HG02759 (cell line): ENCODE measurements around the gene HIGD1B.

ENCODE experiments used
- ATAC-seq: cut with Tn5 transposase; IDR thresholded peaks from one replicate; pipeline ENCODE4 v1.9.1; 2021; ENCODE audit warnings: mild to moderate bottlenecking, moderate library complexity; ENCODE audit not compliant: unreplicated experiment

Gene HIGD1B

DNA sequence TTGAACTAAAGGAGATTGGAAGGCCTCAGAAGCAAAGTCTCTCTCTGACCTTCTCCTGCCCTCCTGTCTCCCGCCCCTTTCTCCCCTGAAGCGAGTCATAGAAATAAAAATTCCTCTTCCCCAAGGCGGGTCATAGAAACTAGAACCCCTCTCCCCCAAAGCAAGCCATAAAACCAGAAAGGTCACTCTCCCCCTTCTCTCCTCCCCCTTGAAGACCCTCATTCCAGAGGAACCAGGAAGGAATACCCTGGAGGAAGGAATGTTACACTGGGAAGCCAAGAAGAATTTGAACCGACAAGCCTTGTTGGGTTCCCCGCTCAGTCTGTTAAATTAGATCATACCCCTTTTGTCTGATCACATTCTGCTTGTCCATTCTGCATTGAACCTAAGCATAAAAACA, 14.9 kb upstream of the HIGD1B start:
- no peak for ATAC-seq

DNA sequence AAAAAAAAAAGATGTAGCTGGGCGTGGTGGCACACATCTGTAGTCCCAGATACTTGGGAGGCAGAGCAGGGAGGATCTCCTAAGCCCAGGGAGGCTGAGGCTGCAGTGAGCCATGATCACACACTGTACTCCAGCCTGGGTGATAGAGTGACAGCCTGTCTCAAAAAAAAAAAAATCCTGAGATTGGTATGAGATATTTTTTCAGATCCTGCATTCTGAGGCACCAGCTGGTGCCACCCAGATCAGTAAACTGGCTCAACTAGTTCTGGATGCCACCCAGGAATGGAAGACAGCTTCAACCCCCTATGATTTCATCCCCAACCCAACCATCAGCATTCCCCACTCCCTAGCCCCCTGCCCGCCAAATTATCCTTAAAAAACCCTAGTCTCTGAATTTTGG, 10.5 kb upstream of the HIGD1B start:
- ATAC-seq: no peak

DNA sequence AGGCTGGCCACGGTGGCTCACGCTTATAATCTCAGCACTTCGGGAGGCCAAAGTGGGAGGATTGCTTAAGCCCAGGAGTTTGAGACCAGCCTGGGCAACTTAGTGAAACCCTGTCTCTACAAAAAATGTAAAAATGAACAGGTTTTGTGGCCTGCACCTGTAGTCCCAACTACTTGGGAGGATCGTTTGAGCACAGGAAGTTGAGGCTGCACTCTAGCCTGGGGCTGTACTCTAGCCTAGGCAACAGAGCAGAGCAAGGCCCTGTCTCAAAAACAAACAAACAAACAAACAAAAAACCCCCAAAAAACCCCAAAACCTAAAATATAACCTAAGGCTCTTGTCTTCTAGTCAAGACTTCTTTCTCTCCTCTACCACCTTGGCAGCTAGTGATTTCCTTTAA, 7.4 kb upstream of the HIGD1B start:
- ATAC-seq: no peak

DNA sequence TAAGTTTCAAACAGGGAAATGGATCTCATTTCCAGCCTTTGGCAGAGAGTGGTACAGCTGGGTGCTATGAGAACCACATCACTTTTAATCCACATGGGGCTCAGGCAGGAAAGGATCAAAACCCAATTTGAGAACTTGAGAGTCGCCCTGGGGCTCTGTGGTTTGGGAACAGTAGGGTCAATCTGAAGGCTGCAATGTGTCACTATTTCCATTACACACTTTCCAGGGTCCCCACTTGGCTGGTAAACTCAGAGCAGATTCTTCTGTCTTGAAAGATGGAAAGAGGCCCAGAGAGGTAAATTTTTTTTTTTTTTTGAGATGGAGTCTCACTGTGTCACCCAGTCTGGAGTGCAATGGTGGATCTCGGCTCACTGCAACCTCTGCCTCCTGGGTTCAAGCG, 6.7 kb upstream of the HIGD1B start:
- ATAC-seq: no peak

DNA sequence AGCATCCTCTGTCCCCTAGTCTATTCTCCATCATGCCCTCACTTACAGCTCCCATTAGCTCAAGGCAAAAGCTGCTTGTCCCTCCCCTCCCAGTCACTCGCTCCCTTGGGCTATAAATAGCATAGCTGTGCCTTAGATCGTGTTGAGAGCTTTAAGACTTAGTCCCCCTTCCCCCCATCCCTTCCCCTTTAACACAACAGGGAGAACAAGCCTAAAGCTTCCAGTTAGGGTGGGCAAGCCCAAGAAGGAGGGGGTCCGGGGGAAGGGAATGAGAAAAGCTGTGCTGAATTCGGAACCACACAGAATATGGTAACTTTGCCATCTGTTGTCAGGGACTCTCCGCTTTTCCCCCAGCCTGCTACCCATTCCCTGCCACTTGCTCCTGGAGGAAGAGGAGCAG, 4.9 kb upstream of the HIGD1B start:
- ATAC-seq: no peak

DNA sequence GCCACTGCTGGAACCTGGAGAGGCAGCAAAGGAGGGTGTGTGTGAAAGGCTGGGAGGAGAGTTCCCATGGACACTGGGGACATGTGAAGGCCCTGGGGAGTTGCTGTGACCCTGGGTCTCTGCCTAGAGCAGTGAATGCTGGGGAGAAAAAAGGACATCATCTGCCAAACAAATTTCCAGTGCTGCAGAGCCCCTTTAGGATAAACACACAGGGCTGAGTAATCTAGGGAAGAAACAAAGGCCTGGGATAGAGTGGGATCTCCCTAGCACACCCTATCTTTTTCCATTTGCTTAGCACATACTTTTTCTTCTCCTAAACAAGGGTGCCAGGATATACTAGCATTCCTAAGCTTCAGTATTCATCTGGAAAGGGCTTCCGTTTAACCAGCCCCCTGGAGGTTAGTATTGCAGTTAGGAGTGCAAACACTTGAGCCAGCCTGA, 3.3 kb upstream of the HIGD1B start:
- no peak for ATAC-seq

DNA sequence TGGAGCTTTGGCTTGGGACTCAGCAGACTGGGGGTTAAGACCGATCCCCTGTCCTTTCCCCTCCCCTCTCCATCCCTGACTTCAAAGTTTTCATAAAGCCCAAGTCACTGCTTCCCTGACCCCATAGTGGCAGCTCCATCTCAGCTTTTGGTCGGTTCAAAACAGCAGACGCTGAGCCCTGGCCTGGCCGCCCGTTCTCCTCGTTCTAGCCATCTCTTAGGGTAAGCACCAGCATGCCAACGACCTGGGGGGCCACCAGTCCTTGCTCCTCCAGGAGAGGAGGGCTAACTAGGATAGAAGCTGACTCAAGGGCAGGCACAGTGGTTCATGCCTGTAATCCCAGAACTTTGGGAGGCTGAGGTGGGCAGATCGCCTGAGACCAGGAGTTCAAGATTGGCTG, 1.5 kb upstream of the HIGD1B start:
- ATAC-seq: no peak

DNA sequence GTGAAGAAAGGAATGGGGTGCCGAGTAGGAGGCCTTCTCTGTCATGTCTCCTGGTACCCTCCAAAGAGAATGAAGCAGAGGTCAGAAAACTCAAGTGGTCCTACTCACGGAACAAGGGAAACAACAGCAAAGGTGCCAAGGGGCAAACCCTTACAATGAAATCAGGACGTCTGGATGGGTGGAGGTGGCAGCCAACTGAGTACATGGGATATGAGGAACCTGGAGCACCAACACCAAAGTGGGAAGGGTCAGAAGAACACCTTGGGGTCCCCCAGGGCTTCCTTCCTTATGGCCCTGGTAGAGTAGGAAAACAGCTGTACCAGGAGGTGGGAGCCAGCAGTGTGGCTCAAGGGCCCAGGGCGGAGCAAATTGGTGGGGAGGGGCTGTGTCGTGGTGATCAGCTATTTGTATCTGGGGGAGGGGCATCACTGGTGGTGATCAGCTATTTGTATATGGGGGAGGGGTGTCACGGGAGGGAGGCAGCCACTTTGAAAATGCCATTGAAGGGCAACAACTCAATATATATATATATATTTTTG, 643 bp downstream of the HIGD1B start:
- ATAC-seq: no peak

DNA sequence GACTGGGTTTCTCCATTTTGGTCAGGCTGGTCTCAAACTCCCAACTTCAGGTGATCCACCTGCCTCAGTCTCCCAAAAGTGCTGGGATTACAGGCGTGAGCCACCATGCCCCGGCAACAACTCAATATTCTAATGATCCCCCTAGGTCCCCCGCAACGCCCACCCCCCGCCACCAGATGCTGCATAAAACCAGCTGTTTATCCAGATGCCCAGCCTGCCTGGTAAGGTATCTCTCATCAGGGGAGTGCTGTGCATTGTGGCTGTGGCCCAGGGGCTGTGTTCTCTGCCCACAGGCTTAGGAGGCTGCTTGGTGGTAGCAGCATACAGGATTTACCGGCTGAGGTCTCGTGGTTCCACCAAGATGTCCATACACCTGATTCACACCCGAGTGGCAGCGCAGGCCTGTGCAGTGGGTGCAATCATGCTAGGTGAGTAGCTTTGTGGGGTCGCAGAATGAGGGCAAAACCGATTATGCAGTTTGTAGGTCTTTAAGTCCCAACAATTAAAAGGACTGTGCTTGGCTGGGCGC, 1.3 kb downstream of the HIGD1B start:
- no peak for ATAC-seq

DNA sequence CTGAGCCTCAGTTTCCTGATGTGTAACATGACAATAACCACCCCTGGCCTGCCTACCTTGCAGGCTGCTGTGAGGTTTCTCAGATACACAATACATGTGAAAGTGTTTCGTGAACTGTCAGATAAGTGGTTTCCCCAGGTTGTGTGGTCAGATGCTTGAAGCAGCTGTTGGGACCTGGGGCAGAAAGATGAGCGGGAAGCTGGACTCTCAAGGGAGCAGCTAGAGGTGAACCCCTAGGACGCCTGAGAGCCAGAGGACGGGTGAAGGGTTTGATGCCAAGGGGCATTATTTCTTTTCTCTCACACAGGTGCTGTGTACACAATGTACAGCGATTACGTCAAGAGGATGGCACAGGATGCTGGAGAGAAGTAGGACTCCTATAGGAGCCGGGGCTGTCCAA, 2.3 kb downstream of the HIGD1B start:
- no peak for ATAC-seq

DNA sequence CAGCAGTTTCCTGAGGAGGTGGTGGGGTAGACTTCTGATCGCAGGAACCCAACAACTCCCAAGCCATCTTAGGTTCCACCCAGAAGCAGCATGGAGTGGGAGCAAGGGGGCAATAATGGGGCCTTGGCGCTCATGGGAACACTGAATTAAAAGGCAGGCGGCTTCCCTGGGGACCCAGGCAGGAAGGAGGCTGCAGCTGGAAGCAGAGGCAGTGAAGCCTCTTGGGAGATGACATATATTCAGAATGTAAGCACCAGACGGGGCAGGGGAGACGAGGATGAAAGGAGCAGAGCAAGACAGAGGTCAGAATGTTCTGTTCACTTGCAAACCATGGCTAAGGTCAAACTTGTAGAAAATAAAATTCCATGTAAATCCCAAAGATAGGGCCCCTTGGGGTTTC, 2.9 kb downstream of the HIGD1B start:
- no peak for ATAC-seq

DNA sequence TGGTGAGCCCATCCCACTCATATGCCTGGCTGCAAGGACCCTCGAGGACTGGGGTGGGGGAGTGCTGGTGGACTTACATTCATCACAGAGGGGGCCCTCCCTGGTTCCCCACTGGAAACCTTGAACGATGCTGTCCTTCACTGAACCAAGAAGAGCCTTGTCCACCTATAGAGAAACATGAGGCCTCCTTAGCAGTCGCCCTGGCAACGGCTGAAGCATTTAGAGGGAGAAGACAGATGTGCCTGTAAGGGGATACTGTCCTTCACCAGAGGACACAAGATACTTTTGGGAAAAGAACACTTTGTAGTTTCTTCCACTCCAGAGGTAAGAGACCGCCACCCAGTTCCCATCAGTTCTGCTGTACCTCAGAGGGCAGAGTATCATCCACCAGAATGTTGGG, 6.5 kb downstream of the HIGD1B start:
- ATAC-seq: no peak

DNA sequence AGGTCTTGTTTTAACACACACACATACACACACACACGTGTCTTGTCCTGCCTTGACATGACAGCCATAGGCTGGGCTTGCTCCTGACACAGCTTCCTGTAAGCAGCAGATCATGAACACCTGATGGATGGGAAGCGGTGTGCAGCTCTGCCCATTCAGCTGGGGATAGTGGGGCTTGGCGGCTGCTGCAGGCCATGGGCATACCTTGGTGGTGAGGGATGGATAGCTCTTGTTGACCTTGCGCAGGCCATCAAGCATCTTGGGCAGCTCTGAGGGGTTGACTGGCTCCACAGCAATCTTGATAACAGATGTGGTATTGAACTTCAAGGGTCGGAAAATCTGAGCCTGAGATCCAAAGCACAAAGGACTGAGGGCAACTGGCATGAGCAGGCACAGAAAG, 12.0 kb downstream of the HIGD1B start:
- no peak for ATAC-seq

DNA sequence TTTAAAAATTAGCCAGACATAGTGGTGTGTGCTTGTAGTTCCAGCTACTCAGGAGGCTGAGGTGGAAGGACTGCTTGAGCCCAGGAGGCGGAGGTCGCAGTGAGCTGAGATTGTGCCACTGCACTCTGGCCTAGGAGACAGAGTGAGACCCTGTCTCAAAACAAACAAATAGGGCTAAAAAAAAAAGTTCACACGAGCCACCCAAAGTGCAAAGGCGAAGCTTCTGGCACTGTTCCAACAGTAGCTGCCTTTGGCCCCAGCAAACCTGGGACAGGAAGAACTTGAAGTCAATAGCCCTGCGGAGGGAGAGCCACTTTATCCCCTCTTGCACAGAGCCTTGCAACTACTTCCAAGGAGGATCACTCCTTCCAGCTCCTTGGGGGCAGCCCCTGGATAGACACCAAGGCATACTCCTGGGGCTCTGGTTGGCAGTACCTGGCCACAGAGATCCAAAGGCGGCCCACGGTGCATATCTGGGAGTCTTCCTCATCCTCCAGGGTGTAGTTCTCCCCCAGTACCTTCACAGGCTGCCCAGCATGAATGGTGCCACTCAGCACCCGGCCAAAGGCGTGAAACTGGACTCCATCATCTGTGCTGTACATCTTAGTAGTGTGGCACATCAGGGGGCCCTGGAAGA, 14.7 kb downstream of the HIGD1B start:
- no peak for ATAC-seq

DNA sequence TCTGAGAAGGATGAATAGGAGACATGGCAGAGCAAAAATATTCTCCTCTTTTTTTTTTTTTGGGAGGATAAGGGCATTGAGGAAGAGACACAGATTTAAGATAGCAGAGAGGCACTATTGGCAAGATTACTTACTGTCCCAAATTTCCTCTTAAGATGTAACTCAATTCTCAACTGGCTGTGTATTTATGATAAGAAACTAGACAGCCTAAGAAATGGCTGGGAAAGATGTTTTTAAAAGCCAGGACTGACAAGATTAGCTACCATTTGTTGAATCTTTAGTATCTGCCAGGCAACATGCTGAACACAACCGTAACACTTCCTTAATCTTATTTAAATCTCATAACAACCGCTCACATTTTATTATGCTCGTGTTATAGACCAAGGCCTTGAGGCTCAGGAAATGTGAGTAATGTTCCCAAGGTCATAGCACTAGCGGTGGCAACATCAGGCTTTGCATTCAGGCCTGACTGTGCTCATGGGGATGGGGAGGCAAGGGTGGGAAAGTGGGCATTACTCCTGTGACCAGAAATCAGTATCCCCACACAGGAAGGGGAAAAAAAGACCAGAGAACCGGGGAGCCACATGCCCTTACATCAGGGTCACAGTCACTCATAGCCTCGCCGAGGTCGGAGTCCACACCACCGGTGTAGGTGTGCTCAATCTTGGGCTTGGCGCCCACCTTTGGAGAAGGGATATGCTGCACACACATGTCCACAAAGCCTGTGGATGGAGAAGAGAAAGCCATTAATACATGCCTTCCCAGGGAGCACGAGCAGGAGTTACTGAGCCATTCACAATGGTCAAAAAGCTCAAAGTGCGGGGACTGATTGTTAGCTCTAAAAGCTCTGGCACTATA, 15.6 kb downstream of the HIGD1B start:
- ATAC-seq: no peak

DNA sequence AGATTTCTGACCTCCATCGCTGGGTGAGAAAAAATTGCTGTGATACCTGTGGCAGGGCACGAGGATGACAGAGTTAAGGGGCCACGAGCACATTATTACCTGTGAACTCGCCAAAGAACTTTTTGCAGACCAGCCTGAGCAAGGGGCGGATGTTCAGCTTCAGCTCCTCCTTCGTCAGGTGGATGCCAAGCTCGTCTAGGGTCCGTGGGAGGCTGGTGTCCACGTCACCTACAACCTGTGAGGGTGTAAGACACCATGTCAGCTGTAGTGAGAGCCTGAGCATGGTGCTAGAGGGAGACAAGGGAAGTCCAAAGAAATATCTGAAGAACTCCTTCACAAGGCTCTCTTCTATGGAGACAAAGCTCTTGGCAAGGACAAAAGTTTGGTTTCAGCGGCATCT, 17.1 kb downstream of the HIGD1B start:
- no peak for ATAC-seq

DNA sequence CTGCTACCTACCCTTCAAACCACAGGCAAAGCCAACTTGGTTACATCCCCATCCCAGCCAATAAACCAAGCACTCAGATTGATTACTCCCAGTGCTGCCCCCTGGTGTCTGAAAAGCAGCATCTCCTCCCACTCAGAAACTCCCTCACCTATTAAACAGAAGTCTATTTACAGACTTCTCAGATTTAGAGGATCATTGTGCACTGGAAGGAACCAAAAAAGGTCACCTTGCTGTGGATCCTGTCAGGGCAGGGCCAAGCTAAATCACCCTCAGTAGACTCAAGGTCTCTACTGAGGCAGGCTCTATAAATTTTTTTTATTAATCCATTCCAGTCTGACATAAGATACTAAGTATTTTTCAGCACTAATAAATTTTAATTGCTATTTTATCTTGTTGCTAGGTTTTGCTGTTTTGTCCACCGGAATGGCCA, 17.6 kb downstream of the HIGD1B start:
- ATAC-seq: no peak

DNA sequence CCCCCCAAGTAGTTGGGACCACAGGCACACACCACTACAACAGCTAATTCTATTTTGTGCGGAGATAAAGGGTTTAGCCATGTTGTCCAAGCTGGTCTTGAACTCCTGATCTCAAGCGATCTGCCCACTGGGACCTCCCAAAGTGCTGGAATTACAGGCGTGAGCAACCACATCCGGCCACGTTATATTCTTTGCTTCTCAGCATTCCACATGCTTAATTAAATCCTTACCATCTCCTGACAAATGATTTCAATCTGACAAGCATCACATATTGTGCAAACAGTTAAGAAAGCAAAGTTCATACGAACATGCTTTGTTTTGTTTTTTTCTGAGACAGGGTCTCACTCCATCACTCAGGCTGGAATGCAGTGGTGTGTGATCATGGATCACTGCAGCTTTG, 18.2 kb downstream of the HIGD1B start:
- ATAC-seq: no peak

DNA sequence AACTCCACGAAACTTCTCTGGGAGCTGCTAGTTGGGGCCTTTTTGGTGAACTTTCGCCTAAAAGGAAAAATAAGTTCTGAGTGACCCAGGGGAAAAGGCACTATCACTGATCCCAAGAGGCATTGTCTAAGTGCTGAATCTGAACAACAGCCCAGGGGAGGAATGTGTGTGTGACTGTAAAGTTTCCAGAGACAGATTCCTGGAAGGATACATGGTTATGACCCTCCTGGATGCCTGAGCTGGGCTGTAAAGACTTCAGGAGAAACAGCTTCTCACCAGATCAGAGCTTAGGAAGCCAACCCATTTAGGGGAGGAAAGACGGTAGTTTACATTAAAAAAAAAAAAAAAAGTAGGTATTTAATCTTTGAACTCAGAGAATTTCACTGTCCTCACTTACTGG, 20.2 kb downstream of the HIGD1B start:
- no peak for ATAC-seq

DNA sequence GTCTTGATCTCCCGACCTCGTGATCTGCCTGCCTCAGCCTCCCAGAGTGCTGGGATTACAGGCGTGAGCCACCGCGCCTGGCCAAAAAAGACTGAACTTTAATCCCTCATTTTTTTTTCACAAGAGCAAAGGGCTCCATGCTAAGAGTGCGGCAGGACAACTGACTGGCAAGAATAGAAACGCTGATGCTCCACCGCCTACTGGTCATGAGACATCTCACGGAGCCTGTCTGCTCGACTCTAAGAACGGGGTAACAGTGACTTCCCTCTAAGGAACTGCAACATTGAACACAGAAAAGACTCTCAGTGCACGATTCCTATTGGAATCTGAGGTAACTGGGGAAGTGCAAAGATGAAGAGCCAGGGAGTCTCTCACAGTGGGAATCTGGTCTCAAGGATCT, 23.9 kb downstream of the HIGD1B start:
- ATAC-seq: no peak

DNA sequence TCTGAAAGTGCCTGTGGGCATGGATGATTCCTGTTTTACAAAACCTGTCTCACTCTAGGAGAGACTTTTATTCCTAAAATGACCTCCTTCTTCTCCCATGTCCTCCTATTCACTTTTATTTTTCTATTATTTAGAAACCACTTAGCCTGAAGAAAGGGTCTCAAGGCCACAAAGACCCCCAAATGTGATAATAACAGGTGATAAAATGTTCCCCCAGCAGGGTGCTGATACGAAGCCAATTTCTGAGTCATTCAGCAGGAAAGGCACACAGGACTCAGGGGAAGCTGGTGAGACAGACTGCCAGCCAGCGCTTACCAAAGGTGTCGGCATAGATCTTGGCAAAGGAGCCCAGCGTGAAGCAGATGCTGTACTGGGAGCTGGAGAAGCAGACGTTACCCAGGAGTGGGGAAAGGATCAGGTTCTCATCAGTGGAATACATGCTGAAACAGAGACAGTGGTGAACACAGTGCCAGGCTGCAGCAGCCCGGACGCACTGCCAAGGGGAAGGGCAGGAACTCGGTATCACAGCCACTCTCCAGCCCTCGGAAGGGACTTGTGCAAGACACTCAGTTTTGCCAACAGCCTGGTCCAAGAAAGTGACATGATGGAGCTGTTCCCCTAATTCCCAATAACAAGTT, 24.6 kb downstream of the HIGD1B start:
- no peak for ATAC-seq

DNA sequence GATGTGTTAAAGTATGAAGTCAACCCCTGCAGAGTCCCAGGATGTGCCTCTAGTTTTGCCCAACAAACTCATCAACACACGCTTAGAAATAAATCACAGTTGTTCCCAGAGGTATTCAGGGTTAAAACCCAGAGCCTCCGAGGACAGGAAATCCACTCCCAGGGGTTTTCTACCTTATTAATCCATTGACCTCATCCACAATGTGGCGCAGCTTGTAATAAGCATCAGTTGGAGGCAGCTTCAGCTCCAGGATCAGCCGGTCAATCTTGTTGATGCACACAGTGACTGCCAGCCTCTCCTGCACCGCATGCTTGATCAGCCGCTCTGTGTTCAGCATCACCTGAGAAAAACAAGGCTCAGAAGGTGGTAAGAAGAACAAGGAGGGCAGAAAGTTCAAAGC, 28.1 kb downstream of the HIGD1B start:
- no peak for ATAC-seq
